ENCODE results near the gene USP26.
"Not testable (repeated sequence)": the region's sequence is repeated elsewhere in the genome, so short reads cannot be mapped to it uniquely, and the experiment has no call there.

The USP26 gene

DNA sequence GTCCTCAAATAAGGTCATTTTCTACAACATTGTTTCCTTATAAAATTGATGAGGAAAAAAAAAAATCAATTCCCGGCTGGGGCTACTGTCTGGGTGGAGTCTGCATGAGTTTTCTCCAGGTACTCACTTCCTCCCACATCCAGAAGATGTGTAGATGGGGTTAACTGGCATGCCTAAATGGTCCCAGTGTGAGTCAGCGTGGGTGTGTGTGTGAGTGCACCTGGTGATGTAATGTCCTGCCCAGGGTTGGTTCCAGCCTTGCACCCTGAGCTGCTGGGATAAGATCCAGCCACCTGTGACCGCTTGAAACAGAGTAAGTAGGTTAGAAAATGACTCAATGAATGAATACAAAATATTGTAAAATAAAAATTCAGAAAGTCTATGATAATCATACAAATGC is 11.1 kb downstream of the USP26 start:
- no peak for DNase-seq (ENCODE audit: low read depth)
- TF ChIP-seq, protein P1, sequence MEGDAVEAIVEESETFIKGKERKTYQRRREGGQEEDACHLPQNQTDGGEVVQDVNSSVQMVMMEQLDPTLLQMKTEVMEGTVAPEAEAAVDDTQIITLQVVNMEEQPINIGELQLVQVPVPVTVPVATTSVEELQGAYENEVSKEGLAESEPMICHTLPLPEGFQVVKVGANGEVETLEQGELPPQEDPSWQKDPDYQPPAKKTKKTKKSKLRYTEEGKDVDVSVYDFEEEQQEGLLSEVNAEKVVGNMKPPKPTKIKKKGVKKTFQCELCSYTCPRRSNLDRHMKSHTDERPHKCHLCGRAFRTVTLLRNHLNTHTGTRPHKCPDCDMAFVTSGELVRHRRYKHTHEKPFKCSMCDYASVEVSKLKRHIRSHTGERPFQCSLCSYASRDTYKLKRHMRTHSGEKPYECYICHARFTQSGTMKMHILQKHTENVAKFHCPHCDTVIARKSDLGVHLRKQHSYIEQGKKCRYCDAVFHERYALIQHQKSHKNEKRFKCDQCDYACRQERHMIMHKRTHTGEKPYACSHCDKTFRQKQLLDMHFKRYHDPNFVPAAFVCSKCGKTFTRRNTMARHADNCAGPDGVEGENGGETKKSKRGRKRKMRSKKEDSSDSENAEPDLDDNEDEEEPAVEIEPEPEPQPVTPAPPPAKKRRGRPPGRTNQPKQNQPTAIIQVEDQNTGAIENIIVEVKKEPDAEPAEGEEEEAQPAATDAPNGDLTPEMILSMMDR (IDR thresholded peaks at IDR 0.05; ENCODE audit: control insufficient read depth, extremely low read depth, insufficient read depth) = no peak
- H3K4me3 ChIP-seq (ENCODE audit: low read depth, low read length) = no peak overlapping the region

GRCh38 chrX:133085056-133085455 is 11.9 kb downstream of the USP26 start:
- not testable (repeated sequence) for H3K4me3 ChIP-seq (ENCODE audit: low read depth, low read length)

DNA sequence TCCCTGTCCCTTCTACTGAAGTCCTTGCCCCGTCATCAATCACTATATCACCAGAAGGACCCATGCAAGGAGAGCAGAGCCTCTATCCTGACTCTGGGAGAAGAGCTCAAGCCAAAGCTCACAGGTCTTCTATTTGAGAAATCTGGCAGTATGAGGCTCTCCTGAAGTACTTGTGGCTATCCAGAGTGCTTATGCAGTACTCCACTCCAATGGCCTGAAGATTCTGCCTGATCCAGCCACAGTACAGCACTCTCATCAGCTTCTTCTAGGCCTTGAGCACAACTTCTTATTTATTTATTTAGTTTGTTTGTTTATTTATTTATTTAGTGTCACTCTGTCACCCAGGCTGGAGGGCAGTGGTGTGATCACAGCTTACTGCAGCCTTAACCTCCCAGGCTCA is 13.0 kb downstream of the USP26 start:
- no peak for DNase-seq (ENCODE audit: low read depth)
- H3K4me3 ChIP-seq (ENCODE audit: low read depth, low read length) = no peak overlapping the region

More at GRCh38 chrX:133085056-133085455, 11.9 kb downstream of the USP26 start:
- DNase-seq (ENCODE audit: low read depth) = not testable (repeated sequence)

DNA sequence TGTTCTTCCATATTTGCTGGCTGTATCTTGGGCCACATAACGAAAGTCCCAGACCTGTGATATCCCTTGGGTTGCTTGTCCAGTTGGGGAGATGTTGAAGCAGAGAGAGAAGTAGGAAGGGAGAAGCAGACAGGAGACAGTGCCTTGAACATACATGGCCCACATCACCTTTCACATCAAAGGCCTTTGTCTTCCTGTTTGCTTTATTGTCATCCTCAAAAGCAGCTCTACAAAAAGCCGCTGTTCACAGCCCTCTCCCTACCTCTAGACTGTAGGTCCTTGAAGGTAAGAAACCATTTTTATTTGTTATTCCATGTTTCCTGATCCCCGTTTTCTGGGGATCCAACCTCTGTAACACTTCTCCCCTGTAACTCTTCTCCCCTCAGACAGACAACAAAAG is 14.9 kb downstream of the USP26 start:
- H3K4me3 ChIP-seq (ENCODE audit: low read depth, low read length) = no peak overlapping the region
- TF ChIP-seq, protein P1 (IDR thresholded peaks at IDR 0.05; ENCODE audit: control insufficient read depth, extremely low read depth, insufficient read depth) = no peak

More for the DNA sequence above, 13.0 kb downstream of the USP26 start:
- TF ChIP-seq, protein P1 (IDR thresholded peaks at IDR 0.05; ENCODE audit: control insufficient read depth, extremely low read depth, insufficient read depth) = no peak

DNA sequence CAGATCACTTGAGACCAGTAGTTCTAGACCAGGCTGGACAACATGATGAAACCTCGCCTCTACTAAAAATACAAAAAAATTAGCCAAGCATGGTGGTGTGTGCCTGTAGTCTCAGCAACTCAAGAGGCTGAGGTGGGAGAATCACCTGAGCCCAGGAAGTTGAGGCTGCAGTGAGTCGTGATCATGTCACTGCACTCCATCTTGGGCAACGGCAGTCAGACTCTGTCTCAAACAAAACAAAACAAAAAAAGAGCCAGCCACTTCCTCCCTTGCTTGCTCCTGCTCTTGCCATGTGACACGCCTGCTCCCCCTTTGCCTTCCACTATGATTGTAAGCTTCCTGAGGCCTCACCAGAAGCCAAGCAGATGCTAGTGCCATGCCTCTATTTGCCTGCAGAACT is 19.1 kb downstream of the USP26 start:
- not testable (repeated sequence) for H3K4me3 ChIP-seq (ENCODE audit: low read depth, low read length); DNase-seq (ENCODE audit: low read depth)

More for the DNA sequence above, 14.9 kb downstream of the USP26 start:
- DNase-seq (ENCODE audit: low read depth) = no peak

DNA sequence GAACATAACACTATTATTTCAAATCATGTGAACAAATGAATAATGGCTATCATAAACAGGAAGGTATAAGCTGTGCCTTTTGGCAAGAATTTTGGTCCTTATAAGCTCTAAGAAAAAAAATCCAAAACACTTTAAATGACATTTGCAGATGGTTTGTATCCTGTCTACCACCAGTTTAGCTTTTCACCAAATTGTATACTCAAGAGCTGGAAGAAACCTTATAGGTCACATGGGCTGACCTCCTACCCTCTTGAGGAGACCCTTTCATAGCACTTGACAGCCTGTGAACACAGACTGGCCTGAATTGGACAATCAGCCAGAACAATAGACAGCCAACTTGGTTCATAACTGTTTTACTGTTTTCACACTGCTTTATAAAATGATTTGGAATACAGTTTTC is 24.3 kb downstream of the USP26 start:
- no peak overlapping the region for H3K4me3 ChIP-seq (ENCODE audit: low read depth, low read length)
- no peak for DNase-seq (ENCODE audit: low read depth)

DNA sequence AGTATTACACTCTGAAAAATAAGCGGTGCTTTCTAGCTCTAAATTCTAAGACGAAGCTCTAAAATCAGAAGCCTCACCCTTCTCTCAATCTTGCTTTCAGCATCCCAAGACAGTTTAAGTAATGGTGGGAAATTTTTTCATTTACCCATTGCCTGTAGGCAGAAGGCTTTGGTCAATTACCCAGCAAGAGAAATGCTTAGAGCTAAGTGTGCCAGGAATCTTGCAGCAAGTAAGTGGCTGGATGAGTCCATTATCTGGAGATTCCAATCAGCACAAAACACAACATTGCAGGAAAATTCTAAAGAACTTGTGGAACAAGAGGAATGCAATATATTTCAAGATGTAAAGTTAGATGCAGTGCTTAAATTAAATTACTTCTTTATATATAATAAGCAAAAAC is 28.4 kb downstream of the USP26 start:
- no peak for DNase-seq (ENCODE audit: low read depth)
- TF ChIP-seq, protein P1 (IDR thresholded peaks at IDR 0.05; ENCODE audit: control insufficient read depth, extremely low read depth, insufficient read depth) = no peak
- no peak overlapping the region for H3K4me3 ChIP-seq (ENCODE audit: low read depth, low read length)

More for the DNA sequence above, 24.3 kb downstream of the USP26 start:
- TF ChIP-seq, protein P1 (IDR thresholded peaks at IDR 0.05; ENCODE audit: control insufficient read depth, extremely low read depth, insufficient read depth) = no peak

DNA sequence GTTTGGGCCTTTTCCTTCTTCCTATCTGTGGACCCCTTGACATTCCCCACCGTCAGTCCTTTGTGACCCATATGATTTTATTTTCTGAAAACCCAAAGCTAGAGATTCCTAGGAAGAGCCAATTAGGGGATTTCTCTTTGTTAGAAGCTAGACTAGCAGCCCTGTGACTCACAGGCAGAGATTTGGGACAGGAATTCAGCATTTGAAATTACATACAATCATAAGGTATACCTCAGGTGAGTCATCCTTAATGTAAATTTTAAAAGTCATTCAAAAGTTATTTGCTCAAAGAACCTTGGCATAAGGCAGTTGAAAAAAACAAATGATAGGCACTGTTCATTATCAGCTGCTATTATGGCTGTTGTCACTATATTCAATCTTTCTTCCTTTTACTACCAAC is 40.6 kb downstream of the USP26 start:
- no peak for DNase-seq (ENCODE audit: low read depth)
- H3K4me3 ChIP-seq (ENCODE audit: low read depth, low read length) = no peak overlapping the region
- TF ChIP-seq, protein P1 (IDR thresholded peaks at IDR 0.05; ENCODE audit: control insufficient read depth, extremely low read depth, insufficient read depth) = no peak

Measured in LNCaP clone FGC (cell line).